ENCODE data around the gene ZNF518A.
"Not testable (repeated sequence)": the region's sequence is repeated elsewhere in the genome, so short reads cannot be mapped to it uniquely, and the experiment has no call there.

ZNF518A gene

GRCh38 chr10:96133135-96133534, 3.0 kb downstream of the ZNF518A start:
- no peak for FAIRE-seq

DNA sequence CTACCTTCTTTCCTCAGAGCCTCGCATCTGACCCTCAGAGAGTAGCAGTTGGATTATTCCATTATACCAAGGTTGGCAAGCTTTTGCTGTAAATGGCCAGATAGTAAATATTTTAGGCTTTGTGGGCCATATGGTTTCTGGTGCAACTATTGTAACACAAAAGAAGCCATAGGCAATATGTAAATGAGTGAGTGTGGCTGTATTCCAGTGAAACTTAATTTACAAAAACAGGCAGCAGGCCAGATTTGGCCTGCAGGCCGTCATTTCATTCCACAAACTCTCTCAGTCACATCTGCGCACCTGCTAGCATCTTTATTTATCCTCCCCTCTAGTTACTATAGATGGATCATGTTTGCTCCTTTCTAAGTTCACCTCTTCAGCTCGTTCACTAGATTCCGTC, 6.7 kb downstream of the ZNF518A start:
- FAIRE-seq: no peak

DNA sequence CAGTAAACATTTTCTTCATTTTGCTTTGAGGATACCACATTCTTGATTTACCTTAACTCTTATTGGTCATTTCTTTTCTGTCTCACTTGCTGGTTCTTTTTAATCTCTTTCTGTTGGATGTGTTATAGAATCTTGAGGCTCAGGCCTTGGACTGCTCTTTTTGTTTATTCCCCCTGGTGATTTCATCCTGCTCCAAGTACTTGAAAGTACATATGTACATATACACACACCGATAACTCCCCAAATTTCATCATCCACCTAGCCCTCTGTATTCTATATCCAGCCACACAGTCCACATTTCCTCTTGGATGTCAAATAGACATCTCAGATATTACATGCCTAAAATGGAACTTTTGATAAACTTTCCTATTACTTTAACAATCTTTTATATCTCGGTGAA, 7.5 kb downstream of the ZNF518A start:
- FAIRE-seq: no peak

- FAIRE-seq: no peak
Observed at GRCh38 chr10:96138102-96138501, 8.0 kb downstream of the ZNF518A start.

DNA sequence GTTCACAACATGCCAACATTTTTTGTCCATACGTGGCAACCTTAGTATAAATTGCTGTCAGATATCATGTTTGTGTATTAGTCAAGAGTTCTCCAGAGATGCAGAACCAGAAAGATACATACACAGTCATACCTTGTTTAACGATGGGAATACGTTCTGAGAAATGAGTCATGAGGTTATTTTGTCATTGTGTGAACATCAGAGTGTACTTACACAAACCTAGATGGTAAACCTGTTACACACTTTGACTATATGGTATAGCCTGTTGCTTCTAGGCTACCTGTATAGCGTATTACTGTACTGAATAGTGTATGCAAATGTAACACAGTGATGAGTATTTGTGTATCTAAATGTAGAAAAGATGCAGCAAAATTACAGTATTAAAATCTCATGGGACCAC, 22.3 kb downstream of the ZNF518A start:
- FAIRE-seq: peak; percentile 45

GRCh38 chr10:96153070-96153469, 23.0 kb downstream of the ZNF518A start:
- FAIRE-seq: no peak

- FAIRE-seq: no peak
Observed at GRCh38 chr10:96165726-96166125, 35.6 kb downstream of the ZNF518A start.

GRCh38 chr10:96168546-96168945, 38.4 kb downstream of the ZNF518A start:
- FAIRE-seq: no peak

GRCh38 chr10:96170230-96170629, 40.1 kb downstream of the ZNF518A start:
- no peak for FAIRE-seq

DNA sequence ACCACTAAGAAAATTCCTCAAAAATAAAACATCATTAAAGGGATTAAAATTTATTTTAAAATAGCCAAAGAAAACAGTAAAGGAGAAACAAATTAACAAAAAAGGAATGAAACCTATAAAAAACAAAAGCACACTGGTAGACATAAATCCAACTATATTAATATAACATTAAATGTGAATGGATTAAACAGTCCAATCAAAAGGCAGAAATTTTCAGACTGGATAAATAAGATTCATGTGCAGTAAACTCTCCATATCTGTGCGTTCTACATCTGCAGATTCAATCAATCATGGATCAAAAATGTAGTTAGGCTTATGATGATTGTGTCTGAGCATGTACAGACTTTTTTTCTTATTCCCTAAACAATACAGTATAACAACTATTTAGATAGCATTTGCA, 42.6 kb downstream of the ZNF518A start:
- no peak for FAIRE-seq

- no peak for FAIRE-seq
Observed at GRCh38 chr10:96176985-96177384, 46.9 kb downstream of the ZNF518A start.

GRCh38 chr10:96188421-96188820, 58.3 kb downstream of the ZNF518A start:
- FAIRE-seq: no peak

DNA sequence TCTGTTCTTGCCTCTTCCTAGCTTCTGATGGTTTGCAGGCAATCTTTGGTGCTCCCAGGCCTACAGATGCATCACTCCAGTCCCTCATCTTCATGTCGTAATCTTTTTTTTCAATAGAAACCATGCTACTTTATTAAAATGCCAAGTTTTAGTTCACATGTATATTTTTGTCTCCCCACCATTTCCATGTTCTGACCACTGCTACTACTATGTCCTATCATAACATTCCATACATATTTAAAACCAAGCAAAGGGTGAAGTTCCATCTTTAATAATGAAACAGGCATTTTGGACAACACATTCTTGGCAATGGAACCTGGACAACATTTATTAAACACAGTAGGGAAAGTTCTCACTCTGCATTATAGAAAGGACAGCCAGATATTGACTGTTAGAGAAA, 58.8 kb downstream of the ZNF518A start:
- FAIRE-seq: no peak

GRCh38 chr10:96189505-96189904, 59.4 kb downstream of the ZNF518A start:
- not testable (repeated sequence) for FAIRE-seq

GRCh38 chr10:96201525-96201924, 71.4 kb downstream of the ZNF518A start:
- no peak for FAIRE-seq

DNA sequence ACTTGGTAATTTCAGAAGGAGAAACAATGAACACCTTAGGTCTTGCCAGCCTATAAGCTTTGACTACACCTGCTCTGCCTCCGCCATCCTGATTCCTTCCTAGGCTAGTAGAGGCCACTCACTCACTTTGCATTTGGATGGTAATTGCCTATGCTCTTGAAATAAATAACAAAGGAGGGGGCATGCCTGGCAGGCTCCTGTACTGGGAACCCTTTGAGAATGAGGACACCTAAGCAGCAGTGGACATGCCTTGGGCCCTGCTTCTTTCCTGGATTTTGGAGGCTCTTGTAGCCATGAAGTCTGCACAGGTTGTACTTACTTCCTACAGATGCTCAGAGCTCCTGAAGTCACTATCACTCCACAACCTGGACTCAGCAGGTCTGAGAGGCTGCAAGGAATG, 75.5 kb downstream of the ZNF518A start:
- FAIRE-seq: no peak

DNA sequence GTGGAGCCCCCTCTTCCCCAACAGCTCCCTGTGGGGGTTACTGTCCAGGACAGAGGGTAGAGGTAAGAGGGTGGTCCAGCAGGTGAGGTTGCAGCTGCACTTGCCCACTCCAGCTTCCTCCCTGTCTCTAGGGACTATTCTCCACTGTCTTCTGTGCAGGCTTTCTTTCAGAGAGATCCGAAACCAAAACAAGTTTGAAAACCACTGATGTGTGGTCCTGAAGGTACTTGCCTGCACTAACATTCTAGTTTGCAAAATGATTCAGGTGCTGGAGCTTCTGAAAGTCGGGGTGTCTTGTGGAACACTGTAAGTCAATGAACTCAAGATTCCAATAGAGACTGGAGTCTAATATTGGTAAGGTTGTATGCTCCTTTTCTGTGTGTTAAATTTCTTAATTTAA, 78.2 kb downstream of the ZNF518A start:
- FAIRE-seq: no peak

DNA sequence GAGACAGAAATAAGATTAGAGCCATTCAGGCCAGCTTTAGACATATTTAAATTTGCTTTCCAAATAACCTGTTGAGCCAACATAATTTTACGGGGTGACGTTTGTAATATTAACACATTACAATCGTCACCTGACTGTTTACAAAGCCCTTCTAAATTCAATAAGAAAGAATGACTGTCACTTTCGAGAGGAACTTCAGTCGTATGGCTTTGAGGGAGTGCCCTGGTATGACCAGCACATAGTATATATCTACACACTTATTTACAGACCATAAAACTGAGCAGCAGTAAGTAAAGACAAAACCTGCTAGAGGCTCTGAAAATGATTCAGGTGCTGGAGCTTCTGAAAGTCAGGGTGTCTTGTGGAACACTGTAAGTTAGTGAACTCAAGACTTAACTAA, 78.8 kb downstream of the ZNF518A start:
- FAIRE-seq: no peak

- no peak for FAIRE-seq
Observed at GRCh38 chr10:96211764-96212163, 81.7 kb downstream of the ZNF518A start.

GRCh38 chr10:96212911-96213310, 82.8 kb downstream of the ZNF518A start:
- no peak for FAIRE-seq
